ENCODE results near the gene RYR3. TPM values are rescaled to one million over a fixed set of nuclear protein-coding genes. Genes with fewer than 3 reads are reported as not detected.
"Not testable (repeated sequence)": the region's sequence is repeated elsewhere in the genome, so short reads cannot be mapped to it uniquely, and the experiment has no call there.

RYR3 gene
- total RNA-seq, 2 donors from 2014 or later, result 9.9 to 40.1 TPM

DNA sequence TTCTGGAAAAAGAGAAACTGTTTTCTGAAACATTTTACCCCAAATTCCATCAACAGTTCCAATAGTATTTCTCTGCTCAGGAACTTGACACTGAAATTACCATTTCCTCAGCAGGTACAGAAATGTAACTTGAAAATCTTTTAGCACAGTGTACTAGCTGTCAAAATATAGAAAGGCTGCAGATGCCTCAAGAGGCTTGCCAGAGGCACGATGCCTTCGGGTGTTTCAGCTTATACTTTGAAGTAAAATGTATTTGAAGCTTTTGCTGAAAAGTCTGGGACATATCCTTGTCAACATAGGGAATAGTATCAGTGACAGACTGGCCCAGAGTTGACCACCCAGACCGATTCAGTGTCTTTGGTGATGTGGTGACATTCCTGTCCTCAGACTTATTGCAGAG lies 503.1 kb downstream of the RYR3 start:
- Histone ChIP-seq H3K27me3 (replicated peaks; ENCODE audit: insufficient read depth) (no peaks in the 10 kb centered on the region), H3K9me3 (no peaks in the 10 kb centered on the region), H3K4me1 (ENCODE audit: control insufficient read depth in 1 of 2, low read depth in 2 of 2) (no peaks in the 10 kb centered on the region), H3K27ac (no peak overlapping the region), H3K36me3 (peaks cover 3% of the 10 kb centered on the region), H3K4me3 (no peak overlapping the region)
- TF ChIP-seq, protein P1, sequence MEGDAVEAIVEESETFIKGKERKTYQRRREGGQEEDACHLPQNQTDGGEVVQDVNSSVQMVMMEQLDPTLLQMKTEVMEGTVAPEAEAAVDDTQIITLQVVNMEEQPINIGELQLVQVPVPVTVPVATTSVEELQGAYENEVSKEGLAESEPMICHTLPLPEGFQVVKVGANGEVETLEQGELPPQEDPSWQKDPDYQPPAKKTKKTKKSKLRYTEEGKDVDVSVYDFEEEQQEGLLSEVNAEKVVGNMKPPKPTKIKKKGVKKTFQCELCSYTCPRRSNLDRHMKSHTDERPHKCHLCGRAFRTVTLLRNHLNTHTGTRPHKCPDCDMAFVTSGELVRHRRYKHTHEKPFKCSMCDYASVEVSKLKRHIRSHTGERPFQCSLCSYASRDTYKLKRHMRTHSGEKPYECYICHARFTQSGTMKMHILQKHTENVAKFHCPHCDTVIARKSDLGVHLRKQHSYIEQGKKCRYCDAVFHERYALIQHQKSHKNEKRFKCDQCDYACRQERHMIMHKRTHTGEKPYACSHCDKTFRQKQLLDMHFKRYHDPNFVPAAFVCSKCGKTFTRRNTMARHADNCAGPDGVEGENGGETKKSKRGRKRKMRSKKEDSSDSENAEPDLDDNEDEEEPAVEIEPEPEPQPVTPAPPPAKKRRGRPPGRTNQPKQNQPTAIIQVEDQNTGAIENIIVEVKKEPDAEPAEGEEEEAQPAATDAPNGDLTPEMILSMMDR (IDR thresholded peaks at IDR 0.05), result no peak
- ATAC-seq (ENCODE audit: insufficient number of reproducible peaks, low FRiP score, low read depth), result no peak
- DNase-seq (ENCODE audit: low spot score), result no peak

DNA sequence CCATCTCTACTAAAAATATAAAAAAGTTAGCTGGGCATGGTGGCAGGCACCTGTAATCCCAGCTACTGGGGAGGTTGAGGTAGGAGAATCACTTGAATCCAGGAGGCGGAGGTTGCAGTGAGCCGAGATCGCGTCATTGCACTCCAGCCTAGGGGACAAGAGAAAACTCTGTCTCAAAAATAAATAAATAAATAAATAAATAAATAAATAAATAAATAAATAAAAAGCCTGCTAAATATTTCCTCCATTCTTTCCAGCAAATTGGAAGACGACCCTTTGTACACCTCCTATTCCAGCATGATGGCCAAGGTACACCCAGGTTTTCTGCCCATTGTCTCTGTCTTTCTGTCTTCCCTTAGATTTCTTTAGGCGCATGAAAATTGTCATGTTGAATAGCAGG lies 508.7 kb downstream of the RYR3 start:
- not testable (repeated sequence) for H3K27ac ChIP-seq; H3K36me3 ChIP-seq; H3K4me3 ChIP-seq; H3K4me1 ChIP-seq (ENCODE audit: control insufficient read depth in 1 of 2, low read depth in 2 of 2); H3K9me3 ChIP-seq; H3K27me3 ChIP-seq (replicated peaks; ENCODE audit: insufficient read depth); ATAC-seq (ENCODE audit: insufficient number of reproducible peaks, low FRiP score, low read depth); DNase-seq (ENCODE audit: low spot score)

DNA sequence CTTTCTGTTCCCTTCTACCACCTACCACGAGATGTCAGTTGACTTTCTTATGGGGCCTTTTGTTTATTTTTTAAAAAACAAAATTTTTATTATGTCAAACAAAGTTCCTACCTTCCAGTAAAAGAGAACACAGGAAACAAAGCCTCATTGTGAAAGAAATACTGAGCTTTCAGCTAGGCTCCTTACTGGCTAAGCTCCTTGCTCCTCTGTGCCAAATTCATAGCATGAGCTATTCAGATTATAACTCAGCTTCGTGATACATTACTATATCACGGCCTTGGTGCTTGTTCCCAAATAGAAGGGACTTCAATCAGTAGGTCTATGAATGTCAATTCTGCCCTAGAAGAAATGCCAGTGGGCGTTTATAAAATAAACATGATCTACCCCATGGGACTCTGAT lies 511.7 kb downstream of the RYR3 start:
- Histone ChIP-seq H3K9me3 (no peaks in the 10 kb centered on the region), H3K4me1 (ENCODE audit: control insufficient read depth in 1 of 2, low read depth in 2 of 2) (no peaks in the 10 kb centered on the region), H3K27me3 (replicated peaks; ENCODE audit: insufficient read depth) (no peaks in the 10 kb centered on the region), H3K27ac (no peak overlapping the region), H3K4me3 (no peak overlapping the region), H3K36me3 (no peaks in the 10 kb centered on the region)
- DNase-seq (ENCODE audit: low spot score), result no peak
- no peak for ATAC-seq (ENCODE audit: insufficient number of reproducible peaks, low FRiP score, low read depth)
- TF ChIP-seq, protein P1 (IDR thresholded peaks at IDR 0.05), result no peak

DNA sequence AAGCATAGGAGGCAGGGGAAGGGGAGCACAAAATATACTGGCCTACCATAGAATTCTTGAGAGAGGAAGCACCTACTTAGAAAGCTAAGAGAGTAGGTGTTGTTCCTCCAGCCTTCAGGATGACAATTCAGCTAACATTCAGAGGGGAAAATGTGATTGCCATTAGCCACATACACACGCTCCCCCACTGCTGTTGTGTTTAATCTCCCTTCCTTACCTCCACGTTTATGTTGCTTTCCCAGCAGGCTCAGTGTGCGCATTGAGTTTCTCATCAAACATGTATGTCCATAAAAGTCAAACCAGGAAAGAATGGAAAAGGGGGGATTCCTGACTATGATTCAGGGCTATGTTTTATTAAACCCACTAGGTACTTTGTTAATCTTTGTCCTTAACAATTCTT lies 512.4 kb downstream of the RYR3 start:
- H3K36me3 ChIP-seq, result no peaks in the 10 kb centered on the region
- H3K27ac ChIP-seq, result no peak overlapping the region
- TF ChIP-seq, protein P1 (IDR thresholded peaks at IDR 0.05), result no peak
- DNase-seq (ENCODE audit: low spot score), result no peak
- no peak overlapping the region for H3K4me3 ChIP-seq
- ATAC-seq (ENCODE audit: insufficient number of reproducible peaks, low FRiP score, low read depth), result no peak
- no peaks in the 10 kb centered on the region for H3K9me3 ChIP-seq
- no peaks in the 10 kb centered on the region for H3K27me3 ChIP-seq (replicated peaks; ENCODE audit: insufficient read depth)
- no peaks in the 10 kb centered on the region for H3K4me1 ChIP-seq (ENCODE audit: control insufficient read depth in 1 of 2, low read depth in 2 of 2)

DNA sequence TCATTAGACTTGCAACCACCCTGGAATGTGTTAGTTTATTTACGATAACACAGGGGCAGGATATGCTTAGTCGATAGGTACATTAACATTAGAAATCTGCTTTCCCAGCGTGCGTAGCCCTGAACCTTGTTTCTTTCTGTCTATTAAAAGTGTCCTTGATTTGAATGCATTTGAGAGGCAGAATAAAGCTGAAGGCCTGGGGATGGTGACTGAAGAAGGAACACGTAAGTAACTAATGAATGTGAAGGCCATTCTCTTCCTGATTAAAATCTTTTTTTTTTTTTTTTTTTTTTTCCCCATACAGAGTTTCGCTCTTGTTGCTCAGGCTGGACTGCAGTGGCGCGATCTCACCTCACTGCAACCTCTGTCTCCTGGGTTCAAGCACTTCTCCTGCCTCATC lies 514.7 kb downstream of the RYR3 start:
- ATAC-seq (ENCODE audit: insufficient number of reproducible peaks, low FRiP score, low read depth) (no peak), DNase-seq (ENCODE audit: low spot score) (no peak)
- no peak overlapping the region for H3K4me3 ChIP-seq
- H3K36me3 ChIP-seq, result no peaks in the 10 kb centered on the region
- H3K9me3 ChIP-seq, result no peaks in the 10 kb centered on the region
- H3K27ac ChIP-seq, result no peak overlapping the region
- TF ChIP-seq, protein P1 (IDR thresholded peaks at IDR 0.05), result no peak
- no peaks in the 10 kb centered on the region for H3K27me3 ChIP-seq (replicated peaks; ENCODE audit: insufficient read depth)
- H3K4me1 ChIP-seq (ENCODE audit: control insufficient read depth in 1 of 2, low read depth in 2 of 2), result no peaks in the 10 kb centered on the region

DNA sequence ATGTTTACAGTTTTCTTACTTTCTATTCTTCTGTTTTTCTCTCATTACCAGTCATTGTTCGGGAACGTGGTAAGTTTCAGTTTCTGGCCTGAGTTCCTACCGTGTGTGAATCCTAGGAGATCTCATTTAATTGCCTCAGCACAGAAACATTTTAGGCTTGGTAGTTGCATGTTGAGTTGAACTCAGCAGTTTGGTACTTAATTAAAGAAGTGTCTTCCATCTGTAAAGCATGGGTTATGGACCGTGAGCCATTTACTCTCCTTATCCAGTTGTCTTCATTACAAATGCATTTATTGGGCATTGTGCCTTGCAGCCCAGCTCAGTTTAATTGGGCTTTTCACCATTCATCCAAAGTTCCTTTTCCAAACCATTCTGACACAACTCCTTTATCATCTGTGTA lies 515.4 kb downstream of the RYR3 start:
- no peaks in the 10 kb centered on the region for H3K27me3 ChIP-seq (replicated peaks; ENCODE audit: insufficient read depth)
- H3K9me3 ChIP-seq, result no peaks in the 10 kb centered on the region
- no peak for DNase-seq (ENCODE audit: low spot score)
- no peak overlapping the region for H3K27ac ChIP-seq
- H3K36me3 ChIP-seq, result no peaks in the 10 kb centered on the region
- no peak for ATAC-seq (ENCODE audit: insufficient number of reproducible peaks, low FRiP score, low read depth)
- H3K4me3 ChIP-seq, result no peak overlapping the region
- TF ChIP-seq, protein P1 (IDR thresholded peaks at IDR 0.05), result no peak
- H3K4me1 ChIP-seq (ENCODE audit: control insufficient read depth in 1 of 2, low read depth in 2 of 2), result no peaks in the 10 kb centered on the region

All from thoracic aorta (tissue), 2 donors.